Measurements from ENCODE around the gene CBX4. TPM values are rescaled to one million over a fixed set of nuclear protein-coding genes. Genes with fewer than 3 reads are reported as not detected.

The CBX4 gene
- total and polyA plus RNA-seq, 2 of the 13 experiments (the other 11 are each of a cell fraction or from before 2014, with no cell fraction given): 25.8 to 50.8 TPM

GRCh38 chr17:79841369-79842135, 2.3 kb upstream of the CBX4 start (continued):
- TF ChIP-seq SAP130 (CRISPR knock-in tag; IDR thresholded peaks at IDR 0.05; ENCODE audit: low read depth) (peak; percentile 50), GABPA (IDR thresholded peaks at IDR 0.05; ENCODE audit: low read depth, low read length) (no peak), GABPA (CRISPR knock-in tag; IDR thresholded peaks at IDR 0.05; ENCODE audit: low read depth) (no peak), ZNF724P (CRISPR knock-in tag; IDR thresholded peaks at IDR 0.05; ENCODE audit: borderline replicate concordance) (no peak), THRA (CRISPR knock-in tag; IDR thresholded peaks at IDR 0.05; ENCODE audit: borderline replicate concordance) (peak; percentile 54; the same call in 1 of the 2 replicates), ZNF776 (CRISPR knock-in tag; IDR thresholded peaks at IDR 0.05) (no peak), ZNF124 (CRISPR knock-in tag; IDR thresholded peaks at IDR 0.05) (no peak), ZNF383 (CRISPR knock-in tag; IDR thresholded peaks at IDR 0.05; ENCODE audit: borderline replicate concordance) (no peak), ZNF546 (CRISPR knock-in tag; conservative IDR thresholded peaks at IDR 0.05) (no peak), ZNF232 (CRISPR knock-in tag; IDR thresholded peaks at IDR 0.05; ENCODE audit: borderline replicate concordance) (no peak), HNRNPUL1 (IDR thresholded peaks at IDR 0.05; ENCODE audit: low read depth, low read length) (no peak), POGK (CRISPR knock-in tag; conservative IDR thresholded peaks at IDR 0.05) (0 out of 2 replicates have a peak, but pooled peaks have one; percentile 8), ZNF772 (CRISPR knock-in tag; IDR thresholded peaks at IDR 0.05) (no peak), ZNF333 (CRISPR knock-in tag; IDR thresholded peaks at IDR 0.05; ENCODE audit: borderline replicate concordance) (no peak)
- TF ChIP-seq, protein P1, sequence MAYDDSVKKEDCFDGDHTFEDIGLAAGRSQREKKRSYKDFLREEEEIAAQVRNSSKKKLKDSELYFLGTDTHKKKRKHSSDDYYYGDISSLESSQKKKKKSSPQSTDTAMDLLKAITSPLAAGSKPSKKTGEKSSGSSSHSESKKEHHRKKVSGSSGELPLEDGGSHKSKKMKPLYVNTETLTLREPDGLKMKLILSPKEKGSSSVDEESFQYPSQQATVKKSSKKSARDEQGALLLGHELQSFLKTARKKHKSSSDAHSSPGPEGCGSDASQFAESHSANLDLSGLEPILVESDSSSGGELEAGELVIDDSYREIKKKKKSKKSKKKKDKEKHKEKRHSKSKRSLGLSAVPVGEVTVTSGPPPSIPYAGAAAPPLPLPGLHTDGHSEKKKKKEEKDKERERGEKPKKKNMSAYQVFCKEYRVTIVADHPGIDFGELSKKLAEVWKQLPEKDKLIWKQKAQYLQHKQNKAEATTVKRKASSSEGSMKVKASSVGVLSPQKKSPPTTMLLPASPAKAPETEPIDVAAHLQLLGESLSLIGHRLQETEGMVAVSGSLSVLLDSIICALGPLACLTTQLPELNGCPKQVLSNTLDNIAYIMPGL (CRISPR knock-in tag; IDR thresholded peaks at IDR 0.05; ENCODE audit: borderline replicate concordance in 1 of 2, low read depth in 1 of 2): no peak
- TF ChIP-seq, protein P2, sequence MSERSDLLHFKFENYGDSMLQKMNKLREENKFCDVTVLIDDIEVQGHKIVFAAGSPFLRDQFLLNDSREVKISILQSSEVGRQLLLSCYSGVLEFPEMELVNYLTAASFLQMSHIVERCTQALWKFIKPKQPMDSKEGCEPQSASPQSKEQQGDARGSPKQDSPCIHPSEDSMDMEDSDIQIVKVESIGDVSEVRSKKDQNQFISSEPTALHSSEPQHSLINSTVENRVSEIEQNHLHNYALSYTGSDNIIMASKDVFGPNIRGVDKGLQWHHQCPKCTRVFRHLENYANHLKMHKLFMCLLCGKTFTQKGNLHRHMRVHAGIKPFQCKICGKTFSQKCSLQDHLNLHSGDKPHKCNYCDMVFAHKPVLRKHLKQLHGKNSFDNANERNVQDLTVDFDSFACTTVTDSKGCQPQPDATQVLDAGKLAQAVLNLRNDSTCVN (CRISPR knock-in tag; IDR thresholded peaks at IDR 0.05; ENCODE audit: borderline replicate concordance): peak; percentile 23; the same call in 1 of the 2 replicates
- TF ChIP-seq, protein P3, sequence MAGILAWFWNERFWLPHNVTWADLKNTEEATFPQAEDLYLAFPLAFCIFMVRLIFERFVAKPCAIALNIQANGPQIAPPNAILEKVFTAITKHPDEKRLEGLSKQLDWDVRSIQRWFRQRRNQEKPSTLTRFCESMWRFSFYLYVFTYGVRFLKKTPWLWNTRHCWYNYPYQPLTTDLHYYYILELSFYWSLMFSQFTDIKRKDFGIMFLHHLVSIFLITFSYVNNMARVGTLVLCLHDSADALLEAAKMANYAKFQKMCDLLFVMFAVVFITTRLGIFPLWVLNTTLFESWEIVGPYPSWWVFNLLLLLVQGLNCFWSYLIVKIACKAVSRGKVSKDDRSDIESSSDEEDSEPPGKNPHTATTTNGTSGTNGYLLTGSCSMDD (CRISPR knock-in tag; IDR thresholded peaks at IDR 0.05): no peak
- TF ChIP-seq, protein P4, sequence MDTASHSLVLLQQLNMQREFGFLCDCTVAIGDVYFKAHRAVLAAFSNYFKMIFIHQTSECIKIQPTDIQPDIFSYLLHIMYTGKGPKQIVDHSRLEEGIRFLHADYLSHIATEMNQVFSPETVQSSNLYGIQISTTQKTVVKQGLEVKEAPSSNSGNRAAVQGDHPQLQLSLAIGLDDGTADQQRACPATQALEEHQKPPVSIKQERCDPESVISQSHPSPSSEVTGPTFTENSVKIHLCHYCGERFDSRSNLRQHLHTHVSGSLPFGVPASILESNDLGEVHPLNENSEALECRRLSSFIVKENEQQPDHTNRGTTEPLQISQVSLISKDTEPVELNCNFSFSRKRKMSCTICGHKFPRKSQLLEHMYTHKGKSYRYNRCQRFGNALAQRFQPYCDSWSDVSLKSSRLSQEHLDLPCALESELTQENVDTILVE (CRISPR knock-in tag; IDR thresholded peaks at IDR 0.05): no peak
- TF ChIP-seq, protein P5, sequence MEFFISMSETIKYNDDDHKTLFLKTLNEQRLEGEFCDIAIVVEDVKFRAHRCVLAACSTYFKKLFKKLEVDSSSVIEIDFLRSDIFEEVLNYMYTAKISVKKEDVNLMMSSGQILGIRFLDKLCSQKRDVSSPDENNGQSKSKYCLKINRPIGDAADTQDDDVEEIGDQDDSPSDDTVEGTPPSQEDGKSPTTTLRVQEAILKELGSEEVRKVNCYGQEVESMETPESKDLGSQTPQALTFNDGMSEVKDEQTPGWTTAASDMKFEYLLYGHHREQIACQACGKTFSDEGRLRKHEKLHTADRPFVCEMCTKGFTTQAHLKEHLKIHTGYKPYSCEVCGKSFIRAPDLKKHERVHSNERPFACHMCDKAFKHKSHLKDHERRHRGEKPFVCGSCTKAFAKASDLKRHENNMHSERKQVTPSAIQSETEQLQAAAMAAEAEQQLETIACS (CRISPR knock-in tag; IDR thresholded peaks at IDR 0.05): no peak
